ENCODE measurements around the gene SPNS1. TPM values are rescaled to one million over a fixed set of nuclear protein-coding genes. Genes with fewer than 3 reads are reported as not detected.

The SPNS1 gene
- total RNA-seq, 1 donor from 2014 or later: 51.7 TPM

DNA sequence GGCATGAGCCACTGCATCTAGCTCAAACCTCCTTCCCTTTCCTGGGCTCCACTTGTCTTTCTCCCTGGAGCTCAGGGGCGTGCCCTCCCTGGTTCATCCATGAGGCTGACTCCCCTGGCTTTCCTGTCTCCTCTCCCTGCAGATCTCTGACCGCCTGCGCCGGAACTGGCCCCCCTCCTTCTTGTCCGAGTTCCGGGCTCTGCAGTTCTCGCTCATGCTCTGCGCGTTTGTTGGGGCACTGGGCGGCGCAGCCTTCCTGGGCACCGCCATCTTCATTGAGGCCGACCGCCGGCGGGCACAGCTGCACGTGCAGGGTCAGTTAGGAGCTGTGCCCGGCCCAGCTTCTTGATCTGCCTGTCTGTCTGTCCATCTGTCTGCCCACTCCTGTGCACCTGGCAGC is 9.1 kb downstream of the SPNS1 start:
- DNase-seq (ENCODE audit: low read depth): no peak
- H3K4me3 ChIP-seq (ENCODE audit: low read depth, low read length): no peak overlapping the region
- TF ChIP-seq, protein P1, sequence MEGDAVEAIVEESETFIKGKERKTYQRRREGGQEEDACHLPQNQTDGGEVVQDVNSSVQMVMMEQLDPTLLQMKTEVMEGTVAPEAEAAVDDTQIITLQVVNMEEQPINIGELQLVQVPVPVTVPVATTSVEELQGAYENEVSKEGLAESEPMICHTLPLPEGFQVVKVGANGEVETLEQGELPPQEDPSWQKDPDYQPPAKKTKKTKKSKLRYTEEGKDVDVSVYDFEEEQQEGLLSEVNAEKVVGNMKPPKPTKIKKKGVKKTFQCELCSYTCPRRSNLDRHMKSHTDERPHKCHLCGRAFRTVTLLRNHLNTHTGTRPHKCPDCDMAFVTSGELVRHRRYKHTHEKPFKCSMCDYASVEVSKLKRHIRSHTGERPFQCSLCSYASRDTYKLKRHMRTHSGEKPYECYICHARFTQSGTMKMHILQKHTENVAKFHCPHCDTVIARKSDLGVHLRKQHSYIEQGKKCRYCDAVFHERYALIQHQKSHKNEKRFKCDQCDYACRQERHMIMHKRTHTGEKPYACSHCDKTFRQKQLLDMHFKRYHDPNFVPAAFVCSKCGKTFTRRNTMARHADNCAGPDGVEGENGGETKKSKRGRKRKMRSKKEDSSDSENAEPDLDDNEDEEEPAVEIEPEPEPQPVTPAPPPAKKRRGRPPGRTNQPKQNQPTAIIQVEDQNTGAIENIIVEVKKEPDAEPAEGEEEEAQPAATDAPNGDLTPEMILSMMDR (conservative IDR thresholded peaks at IDR 0.05; ENCODE audit: low read depth, low read length): no peak

DNA sequence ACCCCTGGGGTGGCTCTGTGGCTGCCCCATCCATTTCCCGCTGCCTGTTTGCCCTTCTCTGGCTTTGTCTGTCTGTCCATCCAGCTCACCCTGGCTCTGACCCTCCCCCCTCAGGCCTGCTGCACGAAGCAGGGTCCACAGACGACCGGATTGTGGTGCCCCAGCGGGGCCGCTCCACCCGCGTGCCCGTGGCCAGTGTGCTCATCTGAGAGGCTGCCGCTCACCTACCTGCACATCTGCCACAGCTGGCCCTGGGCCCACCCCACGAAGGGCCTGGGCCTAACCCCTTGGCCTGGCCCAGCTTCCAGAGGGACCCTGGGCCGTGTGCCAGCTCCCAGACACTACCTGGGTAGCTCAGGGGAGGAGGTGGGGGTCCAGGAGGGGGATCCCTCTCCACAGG is 9.5 kb downstream of the SPNS1 start:
- no peak overlapping the region for H3K4me3 ChIP-seq (ENCODE audit: low read depth, low read length)
- TF ChIP-seq, protein P1 (conservative IDR thresholded peaks at IDR 0.05; ENCODE audit: low read depth, low read length): no peak
- DNase-seq (ENCODE audit: low read depth): no peak

DNA sequence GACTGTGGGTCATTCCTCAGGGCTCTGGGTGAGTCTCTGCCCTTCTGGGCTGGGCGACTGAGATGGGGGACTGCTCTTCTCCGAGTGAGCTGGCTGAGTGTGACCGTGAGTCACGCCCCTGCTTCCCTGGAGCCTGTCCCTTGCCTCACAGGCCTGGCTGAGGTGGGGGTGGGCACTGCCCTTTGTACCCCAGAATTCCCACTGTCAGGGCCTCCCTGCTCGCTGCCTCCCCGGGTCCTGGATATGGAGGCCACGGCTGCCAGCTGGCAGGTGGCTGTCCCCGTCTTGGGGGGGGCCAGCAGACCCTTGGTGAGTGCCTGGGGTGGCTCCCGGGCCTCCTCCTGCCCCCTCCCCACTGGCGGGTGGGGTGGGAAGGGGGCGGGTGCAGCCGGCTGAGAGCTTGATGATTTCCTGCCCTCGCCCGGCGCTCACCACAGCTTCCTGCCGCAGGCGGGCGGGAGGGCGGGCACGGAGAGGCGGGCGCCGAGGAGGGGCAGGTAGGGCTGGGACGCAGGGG is 10.1 kb downstream of the SPNS1 start, which contains the start of gene LAT:
Gene LAT (plus strand): TSS at position 434 of the 517 bp plus-strand sequence. CDS start 366 bp downstream, outside the sequence.
- TF ChIP-seq, protein P1 (conservative IDR thresholded peaks at IDR 0.05; ENCODE audit: low read depth, low read length): no peak
- H3K4me3 ChIP-seq (ENCODE audit: low read depth, low read length): no peak within 1 kb of the TSS

DNA sequence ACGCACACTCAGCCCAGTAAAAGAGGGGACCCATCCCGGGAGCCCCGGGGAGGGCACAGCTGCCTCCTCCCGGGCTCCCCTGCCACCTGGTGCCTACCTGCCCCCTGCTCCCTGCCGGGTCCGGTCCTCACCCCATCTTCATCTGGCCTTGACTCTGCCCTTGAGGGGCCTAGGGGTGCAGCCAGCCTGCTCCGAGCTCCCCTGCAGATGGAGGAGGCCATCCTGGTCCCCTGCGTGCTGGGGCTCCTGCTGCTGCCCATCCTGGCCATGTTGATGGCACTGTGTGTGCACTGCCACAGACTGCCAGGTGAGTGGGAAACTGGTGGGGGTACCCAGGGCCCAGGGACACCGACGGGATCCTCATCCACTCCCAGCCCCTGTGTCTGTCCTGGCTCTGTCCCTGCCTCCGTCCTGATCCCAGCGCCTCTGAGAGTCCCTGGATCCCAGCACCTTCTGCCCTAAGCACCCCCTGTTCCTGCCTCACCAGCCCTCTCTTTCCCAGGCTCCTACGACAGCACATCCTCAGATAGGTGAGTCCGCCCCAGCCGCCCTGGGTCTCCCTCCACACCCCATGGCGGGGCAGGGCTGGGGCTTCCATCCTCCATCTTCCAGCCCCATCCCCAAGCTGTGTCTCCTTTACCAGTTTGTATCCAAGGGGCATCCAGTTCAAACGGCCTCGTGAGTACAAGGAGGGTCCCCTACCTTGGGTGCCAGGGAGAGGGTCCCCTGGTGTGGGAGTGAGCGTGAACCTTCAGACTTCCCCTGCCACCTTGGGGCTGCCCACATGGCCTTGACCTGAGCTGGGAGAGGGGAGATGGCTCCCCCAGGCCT is 10.8 kb downstream of the SPNS1 start:
- no peak for DNase-seq (ENCODE audit: low read depth)
- TF ChIP-seq, protein P1 (conservative IDR thresholded peaks at IDR 0.05; ENCODE audit: low read depth, low read length): no peak
- no peak overlapping the region for H3K4me3 ChIP-seq (ENCODE audit: low read depth, low read length)

More for the DNA sequence above, 10.1 kb downstream of the SPNS1 start, which contains the start of gene LAT:
- no peak for DNase-seq (ENCODE audit: low read depth)

DNA sequence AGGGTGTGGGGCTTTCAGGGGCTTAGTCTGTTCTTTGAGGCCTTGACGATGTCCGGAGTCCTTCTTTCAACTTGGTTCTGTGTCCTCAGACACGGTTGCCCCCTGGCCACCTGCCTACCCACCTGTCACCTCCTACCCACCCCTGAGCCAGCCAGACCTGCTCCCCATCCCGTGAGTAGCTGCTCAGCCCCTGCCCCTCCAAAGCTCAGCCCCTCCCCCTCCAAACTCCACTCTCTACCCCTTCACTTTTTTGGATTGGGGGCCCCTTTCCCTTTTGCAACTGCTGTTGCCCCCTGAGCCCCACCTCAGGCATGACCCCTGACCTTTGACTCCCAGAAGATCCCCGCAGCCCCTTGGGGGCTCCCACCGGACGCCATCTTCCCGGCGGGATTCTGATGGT is 11.5 kb downstream of the SPNS1 start:
- no peak for DNase-seq (ENCODE audit: low read depth)
- TF ChIP-seq, protein P1 (conservative IDR thresholded peaks at IDR 0.05; ENCODE audit: low read depth, low read length): no peak
- no peak overlapping the region for H3K4me3 ChIP-seq (ENCODE audit: low read depth, low read length)

DNA sequence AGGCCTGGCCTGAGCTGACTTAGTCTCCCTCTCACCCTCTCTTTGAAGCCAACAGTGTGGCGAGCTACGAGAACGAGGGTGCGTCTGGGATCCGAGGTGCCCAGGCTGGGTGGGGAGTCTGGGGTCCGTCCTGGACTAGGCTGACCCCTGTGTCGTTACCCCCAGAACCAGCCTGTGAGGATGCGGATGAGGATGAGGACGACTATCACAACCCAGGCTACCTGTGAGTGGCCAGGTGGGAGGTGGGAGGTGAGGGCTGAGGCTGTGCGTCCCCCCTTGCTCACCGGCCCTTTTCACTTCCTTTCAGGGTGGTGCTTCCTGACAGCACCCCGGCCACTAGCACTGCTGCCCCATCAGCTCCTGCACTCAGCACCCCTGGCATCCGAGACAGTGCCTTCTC is 11.9 kb downstream of the SPNS1 start:
- DNase-seq (ENCODE audit: low read depth): no peak
- no peak overlapping the region for H3K4me3 ChIP-seq (ENCODE audit: low read depth, low read length)
- TF ChIP-seq, protein P1 (conservative IDR thresholded peaks at IDR 0.05; ENCODE audit: low read depth, low read length): no peak
